K562 (cell line): ENCODE results near the gene PNPLA7. TPM values are rescaled to one million over a fixed set of nuclear protein-coding genes. Genes with fewer than 3 reads are reported as not detected.

Source experiments
- CEBPG ChIP-seq, 3 experiments: fragments of 200-800 bp in 1 of 3; sonication (Bioruptor generic) in 1 of 3; sonication (generic) in 1 of 3; formaldehyde crosslinking in 1 of 3; IDR thresholded peaks in 2 of 3; conservative IDR thresholded peaks in 1 of 3; 2 replicates each; pipeline versions ENCODE4 v1.6.1 to v1.8.0; 2016 to 2022; ENCODE audit warnings: missing compliant biosample characterization in 2 of 3, missing genetic modification characterization in 2 of 3, mild to moderate bottlenecking in 1 of 3, missing genetic modification reagents in 1 of 3
- GABPB2 ChIP-seq: fragments of 250-450 bp; sonication (Bioruptor Pico); conservative IDR thresholded peaks from 2 replicates; pipeline ENCODE4 v1.5.1; 2021; ENCODE audit warnings: mild to moderate bottlenecking
- GATAD2A ChIP-seq: fragments of 450-650 bp; IDR thresholded peaks from 2 replicates; pipeline ENCODE4 v1.6.1; 2017
- HNRNPLL ChIP-seq: fragments of 200-400 bp; formaldehyde crosslinking; IDR thresholded peaks from 2 replicates; pipeline ENCODE4 v1.6.1; 2017; ENCODE audit warnings: low read length, low read depth, mild to moderate bottlenecking; ENCODE audit not compliant: poor library complexity, severe bottlenecking
- MAFG ChIP-seq: fragments of 450-650 bp; conservative IDR thresholded peaks from 2 replicates; pipeline ENCODE4 v1.6.1; 2016; ENCODE audit warnings: missing genetic modification characterization, missing compliant biosample characterization
- RBBP5 ChIP-seq: fragments of 200-600 bp; sonication (generic); IDR thresholded peaks from 2 replicates; pipeline ENCODE4 v1.6.1; 2012; ENCODE audit warnings: borderline replicate concordance, mild to moderate bottlenecking, low read length, control low read depth, inconsistent platforms; ENCODE audit not compliant: insufficient read depth, poor library complexity, severe bottlenecking
- ZNF12 ChIP-seq: sonication (generic); formaldehyde crosslinking; IDR thresholded peaks from 2 replicates; pipeline ENCODE4 v1.4.0; 2020; ENCODE audit warnings: mild to moderate bottlenecking, missing genetic modification reagents
- polyA plus RNA-seq, 8 experiments: library from polyadenylated mRNA; depleted of rRNA in 4 of 8; stranded (reverse) in 5 of 8; unstranded in 3 of 8; fragments of >200 nt; fragmentation: Nextera tagmentation in 2 of 8; fragmentation: Illumina TruSeq in 1 of 8; extraction: Ambion mirVana in 2 of 8; extraction: Trizol in 1 of 8; gene quantifications; 2 replicates each; pipeline versions ENCODE4 v1.2.1 to v1.2.3, GENCODE V29; 2011 to 2014; ENCODE audit warnings: inconsistent platforms in 1 of 8, missing spikeins in 1 of 8
- total RNA-seq, 7 experiments: library from RNA; depleted of rRNA in 6 of 7; stranded (reverse); fragments of >200 nt in 6 of 7; fragmentation: Illumina TruSeq in 2 of 7; extraction: Trizol in 2 of 7; gene quantifications; 2 replicates each; pipeline versions ENCODE4 v1.2.1 to v1.2.3, GENCODE V29; 2011 to 2021; ENCODE audit warnings: low replicate concordance in 1 of 7
- TF ChIP-seq, protein P1 (sequence below): fragments of 450-650 bp; IDR thresholded peaks from 2 replicates; pipeline ENCODE4 v1.6.1; 2016; ENCODE audit warnings: mild to moderate bottlenecking, moderate library complexity
- TF ChIP-seq, protein P2 (sequence below): sonication (generic); formaldehyde crosslinking; IDR thresholded peaks from 2 replicates; pipeline ENCODE4 v1.8.0; 2022; ENCODE audit warnings: mild to moderate bottlenecking, low read depth, missing genetic modification reagents
- TF ChIP-seq, protein P3 (sequence below): sonication (generic); formaldehyde crosslinking; IDR thresholded peaks from 2 replicates; pipeline ENCODE4 v1.8.1; 2023; ENCODE audit warnings: mild to moderate bottlenecking, missing genetic modification reagents

PNPLA7 gene
- total and polyA plus RNA-seq, 9 of the 15 experiments (the other 6 are each of a cell fraction or from before 2014, with no cell fraction given): 0.01 to 0.85 (median 0.19) TPM; not detected in 1

DNA sequence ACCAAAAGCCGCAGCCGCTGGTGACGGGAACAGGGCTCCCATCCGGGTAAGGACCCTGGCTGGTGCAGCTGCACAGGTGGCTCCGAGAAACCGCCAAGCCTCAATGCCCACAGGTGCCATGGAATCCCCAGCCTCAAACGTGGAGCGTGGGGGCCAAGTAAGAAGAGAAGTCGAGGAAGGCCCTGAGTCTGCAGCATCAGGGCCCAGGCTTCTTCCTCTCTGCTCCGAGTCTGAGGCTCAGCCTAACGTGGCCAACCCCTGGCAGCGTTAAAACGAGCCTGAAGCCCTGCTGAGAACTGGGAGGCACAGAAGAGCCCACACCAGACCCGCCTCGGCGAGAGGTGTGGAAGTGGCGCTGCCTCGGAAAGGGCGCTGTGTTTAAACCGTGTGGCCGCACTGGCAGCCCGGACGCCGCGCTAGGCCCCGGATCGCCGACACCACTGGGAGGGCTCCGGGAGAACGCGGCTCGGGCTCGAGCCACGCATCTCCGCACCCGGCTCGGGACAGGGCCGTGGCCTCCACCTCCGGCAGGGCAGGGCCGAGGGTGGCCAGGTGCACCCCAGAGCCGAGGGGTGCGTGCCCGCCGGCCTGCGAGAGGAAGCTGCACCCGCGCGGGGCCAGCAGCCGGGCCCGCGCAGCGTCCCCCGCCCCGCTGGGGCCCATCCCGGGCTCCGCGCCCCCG lies 39.4 kb upstream of the PNPLA7 start (continued):
- TF ChIP-seq, protein P1, sequence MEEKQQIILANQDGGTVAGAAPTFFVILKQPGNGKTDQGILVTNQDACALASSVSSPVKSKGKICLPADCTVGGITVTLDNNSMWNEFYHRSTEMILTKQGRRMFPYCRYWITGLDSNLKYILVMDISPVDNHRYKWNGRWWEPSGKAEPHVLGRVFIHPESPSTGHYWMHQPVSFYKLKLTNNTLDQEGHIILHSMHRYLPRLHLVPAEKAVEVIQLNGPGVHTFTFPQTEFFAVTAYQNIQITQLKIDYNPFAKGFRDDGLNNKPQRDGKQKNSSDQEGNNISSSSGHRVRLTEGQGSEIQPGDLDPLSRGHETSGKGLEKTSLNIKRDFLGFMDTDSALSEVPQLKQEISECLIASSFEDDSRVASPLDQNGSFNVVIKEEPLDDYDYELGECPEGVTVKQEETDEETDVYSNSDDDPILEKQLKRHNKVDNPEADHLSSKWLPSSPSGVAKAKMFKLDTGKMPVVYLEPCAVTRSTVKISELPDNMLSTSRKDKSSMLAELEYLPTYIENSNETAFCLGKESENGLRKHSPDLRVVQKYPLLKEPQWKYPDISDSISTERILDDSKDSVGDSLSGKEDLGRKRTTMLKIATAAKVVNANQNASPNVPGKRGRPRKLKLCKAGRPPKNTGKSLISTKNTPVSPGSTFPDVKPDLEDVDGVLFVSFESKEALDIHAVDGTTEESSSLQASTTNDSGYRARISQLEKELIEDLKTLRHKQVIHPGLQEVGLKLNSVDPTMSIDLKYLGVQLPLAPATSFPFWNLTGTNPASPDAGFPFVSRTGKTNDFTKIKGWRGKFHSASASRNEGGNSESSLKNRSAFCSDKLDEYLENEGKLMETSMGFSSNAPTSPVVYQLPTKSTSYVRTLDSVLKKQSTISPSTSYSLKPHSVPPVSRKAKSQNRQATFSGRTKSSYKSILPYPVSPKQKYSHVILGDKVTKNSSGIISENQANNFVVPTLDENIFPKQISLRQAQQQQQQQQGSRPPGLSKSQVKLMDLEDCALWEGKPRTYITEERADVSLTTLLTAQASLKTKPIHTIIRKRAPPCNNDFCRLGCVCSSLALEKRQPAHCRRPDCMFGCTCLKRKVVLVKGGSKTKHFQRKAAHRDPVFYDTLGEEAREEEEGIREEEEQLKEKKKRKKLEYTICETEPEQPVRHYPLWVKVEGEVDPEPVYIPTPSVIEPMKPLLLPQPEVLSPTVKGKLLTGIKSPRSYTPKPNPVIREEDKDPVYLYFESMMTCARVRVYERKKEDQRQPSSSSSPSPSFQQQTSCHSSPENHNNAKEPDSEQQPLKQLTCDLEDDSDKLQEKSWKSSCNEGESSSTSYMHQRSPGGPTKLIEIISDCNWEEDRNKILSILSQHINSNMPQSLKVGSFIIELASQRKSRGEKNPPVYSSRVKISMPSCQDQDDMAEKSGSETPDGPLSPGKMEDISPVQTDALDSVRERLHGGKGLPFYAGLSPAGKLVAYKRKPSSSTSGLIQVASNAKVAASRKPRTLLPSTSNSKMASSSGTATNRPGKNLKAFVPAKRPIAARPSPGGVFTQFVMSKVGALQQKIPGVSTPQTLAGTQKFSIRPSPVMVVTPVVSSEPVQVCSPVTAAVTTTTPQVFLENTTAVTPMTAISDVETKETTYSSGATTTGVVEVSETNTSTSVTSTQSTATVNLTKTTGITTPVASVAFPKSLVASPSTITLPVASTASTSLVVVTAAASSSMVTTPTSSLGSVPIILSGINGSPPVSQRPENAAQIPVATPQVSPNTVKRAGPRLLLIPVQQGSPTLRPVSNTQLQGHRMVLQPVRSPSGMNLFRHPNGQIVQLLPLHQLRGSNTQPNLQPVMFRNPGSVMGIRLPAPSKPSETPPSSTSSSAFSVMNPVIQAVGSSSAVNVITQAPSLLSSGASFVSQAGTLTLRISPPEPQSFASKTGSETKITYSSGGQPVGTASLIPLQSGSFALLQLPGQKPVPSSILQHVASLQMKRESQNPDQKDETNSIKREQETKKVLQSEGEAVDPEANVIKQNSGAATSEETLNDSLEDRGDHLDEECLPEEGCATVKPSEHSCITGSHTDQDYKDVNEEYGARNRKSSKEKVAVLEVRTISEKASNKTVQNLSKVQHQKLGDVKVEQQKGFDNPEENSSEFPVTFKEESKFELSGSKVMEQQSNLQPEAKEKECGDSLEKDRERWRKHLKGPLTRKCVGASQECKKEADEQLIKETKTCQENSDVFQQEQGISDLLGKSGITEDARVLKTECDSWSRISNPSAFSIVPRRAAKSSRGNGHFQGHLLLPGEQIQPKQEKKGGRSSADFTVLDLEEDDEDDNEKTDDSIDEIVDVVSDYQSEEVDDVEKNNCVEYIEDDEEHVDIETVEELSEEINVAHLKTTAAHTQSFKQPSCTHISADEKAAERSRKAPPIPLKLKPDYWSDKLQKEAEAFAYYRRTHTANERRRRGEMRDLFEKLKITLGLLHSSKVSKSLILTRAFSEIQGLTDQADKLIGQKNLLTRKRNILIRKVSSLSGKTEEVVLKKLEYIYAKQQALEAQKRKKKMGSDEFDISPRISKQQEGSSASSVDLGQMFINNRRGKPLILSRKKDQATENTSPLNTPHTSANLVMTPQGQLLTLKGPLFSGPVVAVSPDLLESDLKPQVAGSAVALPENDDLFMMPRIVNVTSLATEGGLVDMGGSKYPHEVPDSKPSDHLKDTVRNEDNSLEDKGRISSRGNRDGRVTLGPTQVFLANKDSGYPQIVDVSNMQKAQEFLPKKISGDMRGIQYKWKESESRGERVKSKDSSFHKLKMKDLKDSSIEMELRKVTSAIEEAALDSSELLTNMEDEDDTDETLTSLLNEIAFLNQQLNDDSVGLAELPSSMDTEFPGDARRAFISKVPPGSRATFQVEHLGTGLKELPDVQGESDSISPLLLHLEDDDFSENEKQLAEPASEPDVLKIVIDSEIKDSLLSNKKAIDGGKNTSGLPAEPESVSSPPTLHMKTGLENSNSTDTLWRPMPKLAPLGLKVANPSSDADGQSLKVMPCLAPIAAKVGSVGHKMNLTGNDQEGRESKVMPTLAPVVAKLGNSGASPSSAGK: no peak; the same call in 1 of the 2 replicates
- TF ChIP-seq HNRNPLL (no peak), RBBP5 (peak; percentile 78), GABPB2 (CRISPR knock-in tag) (no peak), ZNF12 (CRISPR knock-in tag) (peak; percentile 97), CEBPG (CRISPR knock-in tag; IDR thresholded peaks at IDR 0.05) (no peak), CEBPG (tag; conservative IDR thresholded peaks at IDR 0.05 in 1 of 2, IDR thresholded peaks at IDR 0.05 in 1 of 2) (no peak), GATAD2A (no peak), MAFG (tag) (no peak)
- TF ChIP-seq, protein P2, sequence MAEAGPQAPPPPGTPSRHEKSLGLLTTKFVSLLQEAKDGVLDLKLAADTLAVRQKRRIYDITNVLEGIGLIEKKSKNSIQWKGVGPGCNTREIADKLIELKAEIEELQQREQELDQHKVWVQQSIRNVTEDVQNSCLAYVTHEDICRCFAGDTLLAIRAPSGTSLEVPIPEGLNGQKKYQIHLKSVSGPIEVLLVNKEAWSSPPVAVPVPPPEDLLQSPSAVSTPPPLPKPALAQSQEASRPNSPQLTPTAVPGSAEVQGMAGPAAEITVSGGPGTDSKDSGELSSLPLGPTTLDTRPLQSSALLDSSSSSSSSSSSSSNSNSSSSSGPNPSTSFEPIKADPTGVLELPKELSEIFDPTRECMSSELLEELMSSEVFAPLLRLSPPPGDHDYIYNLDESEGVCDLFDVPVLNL: no peak
- TF ChIP-seq, protein P3, sequence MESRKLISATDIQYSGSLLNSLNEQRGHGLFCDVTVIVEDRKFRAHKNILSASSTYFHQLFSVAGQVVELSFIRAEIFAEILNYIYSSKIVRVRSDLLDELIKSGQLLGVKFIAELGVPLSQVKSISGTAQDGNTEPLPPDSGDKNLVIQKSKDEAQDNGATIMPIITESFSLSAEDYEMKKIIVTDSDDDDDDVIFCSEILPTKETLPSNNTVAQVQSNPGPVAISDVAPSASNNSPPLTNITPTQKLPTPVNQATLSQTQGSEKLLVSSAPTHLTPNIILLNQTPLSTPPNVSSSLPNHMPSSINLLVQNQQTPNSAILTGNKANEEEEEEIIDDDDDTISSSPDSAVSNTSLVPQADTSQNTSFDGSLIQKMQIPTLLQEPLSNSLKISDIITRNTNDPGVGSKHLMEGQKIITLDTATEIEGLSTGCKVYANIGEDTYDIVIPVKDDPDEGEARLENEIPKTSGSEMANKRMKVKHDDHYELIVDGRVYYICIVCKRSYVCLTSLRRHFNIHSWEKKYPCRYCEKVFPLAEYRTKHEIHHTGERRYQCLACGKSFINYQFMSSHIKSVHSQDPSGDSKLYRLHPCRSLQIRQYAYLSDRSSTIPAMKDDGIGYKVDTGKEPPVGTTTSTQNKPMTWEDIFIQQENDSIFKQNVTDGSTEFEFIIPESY: no peak
